GM18868 (cell line): ENCODE data around the gene PEDS1.
"Not testable (repeated sequence)": the region's sequence is repeated elsewhere in the genome, so short reads cannot be mapped to it uniquely, and the experiment has no call there.

Source experiments
- ATAC-seq: cut with Tn5 transposase; IDR thresholded peaks from one replicate; pipeline ENCODE4 v1.9.1; 2021; ENCODE audit warnings: mild to moderate bottlenecking, moderate library complexity; ENCODE audit not compliant: unreplicated experiment

PEDS1 gene

DNA sequence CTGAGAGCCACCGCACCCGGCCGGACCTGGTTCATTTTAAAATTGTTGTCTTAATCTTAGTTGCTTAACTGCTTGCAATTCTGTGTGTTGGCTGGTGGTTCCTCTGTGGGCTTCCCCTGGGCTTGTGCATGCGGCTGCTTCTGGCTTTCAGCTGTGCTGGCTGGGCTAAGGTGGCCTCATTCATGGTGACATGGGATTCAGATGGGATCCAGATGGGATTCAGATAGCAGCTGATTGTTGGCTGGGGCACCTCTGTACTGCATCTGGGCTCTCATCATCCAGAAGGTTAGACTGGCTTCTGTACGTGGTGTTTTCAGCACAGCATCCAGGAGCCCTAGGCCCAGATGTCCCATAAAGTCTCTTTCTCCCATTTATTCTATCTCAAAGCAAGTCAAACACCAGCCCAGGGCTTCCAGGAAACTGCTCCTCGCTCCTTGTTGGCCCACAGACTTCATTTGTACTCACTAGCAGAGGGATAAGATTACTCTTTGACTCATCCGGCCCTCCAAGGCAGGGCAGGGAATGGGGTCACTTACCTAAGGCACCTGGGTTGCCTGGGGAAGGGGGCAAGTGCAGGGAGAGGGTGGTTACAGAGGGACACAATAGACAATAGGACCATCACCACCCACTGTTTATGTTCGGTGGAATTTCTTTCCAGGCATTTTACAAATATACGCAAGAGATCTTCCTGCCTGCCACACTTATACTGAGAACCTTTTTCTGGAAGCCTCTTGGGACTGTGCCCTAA, 10.2 kb upstream of the PEDS1 start:
- ATAC-seq: no peak

DNA sequence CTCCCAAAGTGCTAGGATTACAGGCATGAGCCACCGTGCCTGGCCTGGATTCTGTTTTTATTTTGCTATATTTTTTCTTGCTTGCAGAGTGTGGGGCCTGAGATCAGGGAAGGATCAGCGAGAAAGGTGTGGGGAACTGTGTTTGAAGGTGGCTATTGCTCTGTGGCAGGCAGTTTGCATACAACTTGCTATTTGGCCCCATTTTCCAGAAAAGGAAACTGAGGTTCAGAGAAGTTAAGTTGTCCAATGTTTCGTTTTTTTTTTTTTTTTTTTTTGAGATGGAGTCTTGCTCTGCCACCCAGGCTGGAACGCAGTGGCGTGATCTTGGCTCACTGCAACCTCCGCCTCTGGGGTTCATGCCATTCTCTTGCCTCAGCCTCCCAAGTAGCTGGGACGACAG, 8.0 kb upstream of the PEDS1 start:
- ATAC-seq: not testable (repeated sequence)

DNA sequence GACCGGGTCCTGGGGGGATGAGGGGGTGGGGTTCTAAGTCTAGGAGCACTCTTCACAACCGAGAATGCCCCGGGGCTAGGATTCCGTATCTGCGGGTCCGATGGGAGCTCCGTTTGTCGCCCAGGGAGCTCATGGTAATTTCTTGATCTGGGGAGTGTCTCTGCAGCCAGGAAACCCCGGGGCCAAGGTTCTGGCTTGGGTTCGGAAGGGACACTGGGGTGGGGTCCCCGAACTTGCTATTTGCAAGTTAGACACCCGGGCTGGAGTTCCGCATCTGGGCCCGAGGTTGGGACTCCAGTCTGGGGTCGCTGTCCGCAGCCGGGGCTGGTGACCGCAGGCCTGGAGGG, 397 bp downstream of the PEDS1 start:
- no peak for ATAC-seq

DNA sequence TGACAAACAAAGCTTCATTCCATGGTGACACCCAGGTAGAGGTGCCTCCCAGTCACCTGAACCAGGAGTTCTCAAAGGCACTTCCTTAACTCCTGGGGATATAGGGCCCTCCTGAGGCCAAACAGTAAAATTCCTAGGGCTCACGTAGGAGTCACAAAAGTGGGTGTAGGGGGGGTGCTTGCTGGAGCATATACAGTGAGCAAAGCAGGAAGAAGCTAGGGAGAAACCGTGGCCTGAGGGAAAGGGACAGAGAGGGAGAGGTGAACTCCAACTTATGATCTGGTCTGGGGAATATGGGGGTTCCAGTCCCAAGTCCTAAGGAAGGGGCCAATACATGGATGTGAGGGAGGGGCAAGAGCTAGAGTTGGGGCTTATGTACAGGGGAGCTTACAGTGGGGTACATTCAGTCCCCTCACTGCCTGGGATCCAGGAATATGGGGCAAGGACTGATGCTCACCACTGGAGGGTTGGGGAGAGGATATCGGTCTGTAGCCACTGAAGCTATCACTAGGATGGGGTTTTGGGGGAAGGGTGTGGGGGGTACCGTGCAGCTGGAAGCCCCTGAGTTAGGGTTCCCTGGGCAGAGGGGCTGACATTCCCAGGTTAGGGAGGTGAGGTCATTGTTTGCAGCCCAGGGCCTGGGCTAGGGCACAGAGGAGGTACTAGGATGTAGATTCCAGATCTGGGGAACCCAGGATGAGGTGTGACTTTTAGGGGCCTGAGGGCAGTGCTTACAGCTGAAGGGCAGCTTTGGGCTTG, 950 bp downstream of the PEDS1 start:
- no peak for ATAC-seq

DNA sequence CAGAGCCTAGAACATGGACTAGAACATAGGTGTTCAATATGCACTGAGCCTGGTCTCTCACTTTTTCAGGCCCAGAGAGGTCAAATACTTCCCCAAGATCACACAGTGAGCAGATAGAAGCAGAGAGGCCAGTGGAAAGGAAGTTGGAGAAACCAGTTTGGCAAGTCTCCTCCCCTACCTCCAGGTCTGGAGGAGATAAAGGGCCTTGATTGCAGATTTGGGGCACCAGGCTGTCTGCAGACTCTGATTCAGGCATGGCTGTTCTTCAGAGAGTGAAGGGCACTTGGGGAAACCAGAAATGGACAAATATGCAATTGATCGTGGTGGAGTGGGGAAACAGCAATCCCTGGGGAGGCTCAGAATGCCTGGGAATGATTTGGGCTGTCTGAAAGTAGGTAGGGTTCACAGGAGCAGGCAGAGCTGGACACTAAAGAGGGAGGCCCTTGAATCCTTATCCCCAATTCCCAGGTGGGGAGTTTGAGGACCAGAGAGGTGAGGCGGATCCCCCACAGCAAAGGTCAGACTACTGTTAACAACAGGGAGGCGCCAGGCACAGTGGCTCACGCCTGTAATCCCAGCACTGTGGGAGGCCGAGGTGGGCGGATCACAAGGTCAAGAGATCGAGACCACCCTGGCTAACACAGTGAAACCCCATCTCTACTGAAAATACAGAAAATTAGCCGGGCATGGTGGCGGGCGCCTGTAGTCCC, 2.3 kb downstream of the PEDS1 start:
- ATAC-seq: no peak

DNA sequence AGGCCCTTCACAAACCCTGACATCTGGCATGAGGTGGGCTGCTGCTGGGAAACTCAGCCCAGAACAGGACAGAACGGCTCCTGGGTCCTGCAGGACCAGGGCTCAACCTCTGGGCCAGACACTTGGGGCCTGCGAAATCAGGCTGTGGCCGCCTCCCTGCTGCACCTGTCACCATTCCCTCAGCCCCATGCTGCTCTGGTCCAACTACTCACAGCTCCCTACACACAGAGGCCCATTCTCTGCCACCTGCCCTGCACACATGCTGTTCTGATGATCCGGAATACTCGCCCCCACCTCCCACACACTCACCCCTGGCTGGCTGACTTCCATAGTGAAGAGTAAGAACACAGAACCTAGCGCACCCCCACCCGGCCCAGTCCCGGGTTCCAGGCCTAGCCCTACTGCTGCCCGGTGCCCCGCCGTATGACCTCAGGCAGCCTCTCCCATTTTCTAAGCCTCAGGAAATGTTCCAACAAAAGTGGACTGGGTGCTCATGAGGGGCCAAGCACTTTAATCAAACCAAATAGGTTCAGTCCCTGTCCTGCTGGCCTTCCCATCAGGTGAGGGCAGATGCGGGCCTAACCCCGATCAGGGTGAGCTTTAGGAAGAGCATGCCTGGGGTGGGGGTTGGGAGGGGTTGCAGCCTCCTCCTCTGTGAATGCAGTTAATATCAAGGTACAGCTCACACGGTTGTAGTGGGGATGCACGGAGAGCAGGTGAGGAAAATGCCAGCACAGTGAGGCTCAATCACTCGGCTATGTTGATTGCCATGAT, 3.9 kb downstream of the PEDS1 start:
- ATAC-seq: no peak

DNA sequence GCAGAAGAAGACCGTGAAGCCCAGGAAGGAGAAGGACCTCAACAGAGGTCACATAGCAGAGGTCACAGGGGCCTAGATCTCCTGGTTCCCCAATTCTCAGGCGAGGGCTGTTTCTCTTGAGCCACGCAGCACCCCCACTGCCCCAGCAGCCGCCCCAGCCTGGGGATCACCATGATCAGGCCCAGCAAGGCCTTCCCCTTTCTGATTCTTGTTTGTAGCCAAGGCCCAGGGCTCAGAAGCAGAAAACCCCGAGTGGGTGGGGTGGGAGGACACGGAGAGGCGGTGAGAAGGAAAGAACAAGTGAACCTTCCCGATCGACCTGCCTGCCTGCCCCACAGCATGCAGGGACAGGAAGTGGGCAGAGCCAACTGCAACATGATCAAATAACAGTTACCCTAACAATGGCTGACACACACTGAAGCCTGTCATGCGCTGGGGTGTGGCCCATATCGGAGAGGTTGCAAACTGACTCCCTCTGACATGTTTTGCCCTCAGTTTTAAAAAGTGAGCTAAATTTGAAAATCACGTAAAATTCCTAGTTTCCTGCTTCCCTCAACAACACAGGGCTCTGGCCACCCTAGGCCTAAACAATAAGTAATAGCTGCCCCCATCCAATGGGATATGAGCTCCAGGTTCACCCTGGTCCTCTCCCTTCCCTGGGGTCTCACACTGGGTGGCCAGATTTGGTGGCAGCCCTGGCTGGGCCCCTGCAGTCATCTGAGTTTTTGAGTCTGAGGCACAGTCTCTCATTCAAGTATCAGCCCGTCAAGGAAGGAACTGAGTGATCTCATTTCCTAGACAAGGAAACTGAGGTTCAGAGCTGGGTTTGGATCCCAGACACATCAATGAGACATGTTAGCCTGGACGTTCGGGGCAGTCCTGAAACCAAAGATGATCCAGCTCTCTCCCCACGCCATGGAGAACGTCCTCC, 6.5 kb downstream of the PEDS1 start:
- peak; percentile 93 for ATAC-seq

DNA sequence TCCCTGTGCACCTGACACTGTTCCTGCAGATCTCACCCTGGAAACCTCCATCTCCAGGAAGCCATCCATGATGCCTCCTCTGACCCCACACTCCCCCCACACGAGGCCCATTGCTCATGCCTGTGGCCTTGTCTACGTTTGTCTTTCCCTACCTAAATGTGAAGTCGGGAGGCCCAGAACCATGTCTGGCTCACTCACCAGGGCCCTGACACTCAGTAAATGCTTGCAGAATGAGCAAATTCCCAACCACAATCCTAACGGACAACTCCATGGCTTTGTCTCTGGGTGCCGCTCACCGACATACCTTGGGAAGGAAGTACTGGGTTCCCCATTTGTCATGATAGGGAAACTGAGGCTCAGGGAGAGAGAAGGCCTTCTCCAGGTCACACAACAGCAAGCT, 7.3 kb downstream of the PEDS1 start:
- ATAC-seq: no peak

DNA sequence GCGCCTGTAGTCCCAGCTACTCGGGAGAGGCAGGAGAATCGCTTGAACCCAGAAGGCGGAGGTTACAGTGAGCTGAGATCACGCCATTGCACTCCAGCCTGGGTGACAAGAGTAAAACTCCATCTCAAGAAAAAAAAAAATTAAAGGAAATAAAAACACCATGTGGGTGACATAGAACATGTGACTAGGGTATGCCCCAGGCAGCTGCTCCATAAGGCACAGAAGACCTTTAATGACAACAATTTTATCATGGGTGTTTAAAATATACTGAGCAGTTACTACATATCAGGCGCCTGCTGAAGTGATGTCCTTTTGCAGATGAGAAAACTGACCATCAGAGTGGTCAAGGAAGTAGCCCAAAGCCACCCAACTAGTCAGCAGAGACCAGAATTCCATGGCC, 8.0 kb downstream of the PEDS1 start:
- no peak for ATAC-seq

DNA sequence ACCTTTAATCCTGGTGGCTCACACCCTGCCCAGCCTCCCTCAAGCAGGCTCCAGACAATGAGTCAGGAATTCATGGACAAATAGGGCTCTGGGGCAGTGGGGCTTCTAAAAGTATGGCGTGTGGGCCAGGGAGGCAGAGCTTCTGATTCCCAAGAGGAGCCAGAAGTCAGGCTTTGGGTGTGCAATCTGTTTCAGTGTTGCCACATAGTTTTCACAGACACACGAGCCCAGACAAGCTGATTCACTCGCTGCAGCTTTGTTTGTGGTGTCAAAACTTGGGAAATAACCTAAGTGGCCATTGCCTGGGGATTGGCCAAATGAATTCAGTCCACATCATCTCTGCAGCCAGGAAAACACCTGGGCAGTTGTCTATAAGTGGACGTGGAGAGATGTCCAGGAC, 9.2 kb downstream of the PEDS1 start:
- no peak for ATAC-seq

DNA sequence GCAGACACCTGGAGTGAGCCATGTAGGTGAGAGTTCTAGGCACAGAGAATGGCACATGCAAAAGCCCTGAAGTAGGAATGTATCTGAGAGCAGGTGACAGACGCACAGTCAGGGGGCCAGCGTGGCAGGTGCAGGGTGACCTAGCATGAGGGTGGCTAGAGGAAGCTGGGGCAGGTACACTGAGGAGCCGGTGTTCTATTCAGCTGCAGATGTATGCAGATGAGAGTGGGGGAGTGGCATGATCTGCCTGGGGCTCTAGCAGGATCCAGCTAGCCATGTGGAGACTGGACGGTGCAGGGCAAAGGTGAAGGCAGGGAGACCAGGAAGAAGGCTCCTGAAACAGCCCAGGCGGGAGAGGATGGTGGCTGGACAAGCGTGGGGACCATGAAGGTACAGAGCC, 10.7 kb downstream of the PEDS1 start:
- no peak for ATAC-seq

DNA sequence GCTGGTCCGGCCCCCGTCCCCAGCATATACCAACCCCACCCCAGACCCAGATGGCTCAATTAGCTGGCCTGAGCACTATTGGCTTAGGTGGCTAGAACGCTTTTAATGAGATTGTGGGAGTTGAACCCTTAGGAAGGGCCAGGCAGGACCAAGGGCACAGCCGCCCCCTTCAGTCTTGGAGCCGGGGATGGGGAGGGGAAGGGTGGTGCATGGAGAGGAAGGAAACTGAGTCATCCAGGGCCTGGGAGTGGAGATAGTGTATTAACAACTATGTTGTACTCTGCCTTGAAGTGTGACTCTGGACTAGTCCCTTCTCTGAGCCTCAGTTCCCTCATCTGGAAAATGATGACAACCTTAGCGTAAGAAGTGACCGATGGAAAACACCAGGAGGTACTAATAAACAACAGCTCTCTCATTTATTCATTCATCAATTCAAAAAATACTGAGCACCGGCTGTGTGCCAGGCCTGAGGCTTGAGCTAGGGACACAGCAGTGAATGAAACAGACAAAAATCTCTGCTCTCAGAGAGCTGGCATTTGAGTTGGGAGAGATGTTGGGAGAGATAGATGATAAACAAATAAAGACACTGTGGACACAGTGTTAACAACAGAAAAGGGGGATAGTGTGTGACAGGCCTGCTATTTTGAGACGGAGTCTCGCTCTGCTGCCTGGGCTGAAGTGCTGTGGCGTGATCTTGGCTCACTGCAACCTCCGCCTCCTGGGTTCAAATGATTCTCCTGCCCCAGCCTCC, 11.5 kb downstream of the PEDS1 start:
- no peak for ATAC-seq

DNA sequence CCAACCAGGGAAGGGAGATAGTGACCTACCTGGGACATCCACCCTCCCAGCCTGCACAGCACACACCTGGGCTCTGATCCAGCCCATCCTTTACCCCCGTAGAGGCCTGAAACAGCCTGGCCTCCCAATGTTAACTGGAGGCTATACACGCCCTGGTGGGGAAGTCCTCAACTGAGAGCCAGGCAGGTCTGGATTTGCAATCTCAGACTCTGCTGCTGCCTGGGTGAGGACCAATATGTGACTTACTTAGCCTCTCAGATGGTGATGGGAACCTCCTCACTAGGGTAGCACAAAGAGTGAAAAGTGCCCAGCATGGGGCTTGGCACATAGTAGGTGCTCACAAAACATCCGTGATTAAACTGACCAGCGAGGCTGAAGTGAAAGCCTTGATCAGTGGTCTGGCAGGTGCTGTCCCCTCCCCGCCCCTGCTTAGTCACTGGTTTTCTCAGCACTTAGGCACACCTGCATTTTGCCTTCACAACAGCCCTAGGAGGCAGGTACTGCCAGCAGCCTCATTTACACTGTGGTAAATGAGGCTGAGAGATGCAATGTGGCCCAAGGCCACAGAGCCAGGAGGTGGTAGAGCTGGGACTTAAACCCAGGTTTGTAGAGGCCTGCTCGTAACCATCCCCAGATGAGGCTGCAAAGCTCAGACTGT, 12.4 kb downstream of the PEDS1 start:
- ATAC-seq: no peak

DNA sequence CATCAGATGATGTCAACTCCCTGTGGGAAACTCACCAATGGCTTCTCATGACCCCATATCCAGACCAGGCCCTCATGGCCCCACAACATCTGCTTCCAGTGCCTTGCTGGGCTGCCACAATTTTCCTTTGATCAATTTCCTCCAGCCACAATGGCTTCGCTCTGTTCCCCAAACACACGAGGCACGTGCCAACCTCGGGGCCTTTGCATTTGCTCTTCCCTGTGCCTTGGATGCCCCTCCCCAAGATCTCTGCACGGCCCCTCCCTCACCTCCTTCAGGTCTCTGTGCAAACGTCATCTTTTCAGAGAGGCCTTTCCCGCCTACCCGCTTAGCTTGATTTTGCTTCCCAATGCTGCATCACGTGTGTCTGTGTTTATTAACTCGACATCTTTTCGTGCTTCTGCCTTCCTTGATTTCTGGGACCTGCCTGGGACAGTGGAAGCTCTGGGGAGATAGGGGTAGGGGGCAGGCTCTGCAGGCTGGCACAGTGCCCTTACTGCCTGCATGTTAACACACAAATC, 13.1 kb downstream of the PEDS1 start:
- no peak for ATAC-seq

DNA sequence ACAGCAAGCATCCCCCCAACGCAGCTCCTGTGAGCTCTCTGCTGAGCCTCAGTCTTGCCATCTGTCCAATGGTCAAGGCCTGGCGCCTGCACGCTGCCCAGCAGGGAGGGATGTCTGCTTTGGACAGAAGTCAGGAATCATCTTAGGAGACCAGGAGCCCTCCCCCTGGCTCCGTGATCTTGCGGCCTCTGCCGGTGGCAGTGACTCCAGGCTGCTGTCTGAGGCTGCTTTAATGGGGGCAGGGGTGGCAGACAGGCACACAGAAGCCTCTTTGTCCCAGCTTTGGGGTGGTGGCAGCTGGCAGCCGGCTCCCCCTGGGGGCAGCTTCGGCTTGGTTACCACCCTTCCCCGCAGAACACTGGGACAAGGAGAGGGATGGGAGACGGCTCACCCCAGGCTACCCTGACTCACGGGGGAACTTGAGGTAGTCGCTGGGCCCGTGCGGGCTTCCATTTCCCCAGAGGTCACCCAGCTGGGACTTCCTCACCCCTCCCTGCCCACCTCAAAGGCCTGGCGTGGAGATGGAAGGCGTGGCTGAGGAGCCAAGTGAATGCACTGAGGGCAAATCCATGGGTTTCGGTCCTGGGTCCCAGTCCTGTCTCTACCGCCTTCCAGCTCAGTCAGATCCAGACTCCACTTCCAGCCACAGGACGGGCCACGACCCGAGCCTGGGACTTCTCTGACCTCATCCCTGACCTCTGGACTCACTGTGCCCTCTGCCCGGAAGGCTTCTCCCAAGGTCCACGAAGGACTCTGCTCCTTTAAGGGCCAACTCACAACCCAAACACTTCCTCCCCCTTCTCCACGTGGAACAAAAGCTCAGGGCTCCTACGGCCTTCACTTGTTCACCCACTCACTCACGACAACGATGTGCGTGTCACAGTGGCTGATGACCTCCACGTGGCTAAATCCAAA, 14.8 kb downstream of the PEDS1 start:
- no peak for ATAC-seq

DNA sequence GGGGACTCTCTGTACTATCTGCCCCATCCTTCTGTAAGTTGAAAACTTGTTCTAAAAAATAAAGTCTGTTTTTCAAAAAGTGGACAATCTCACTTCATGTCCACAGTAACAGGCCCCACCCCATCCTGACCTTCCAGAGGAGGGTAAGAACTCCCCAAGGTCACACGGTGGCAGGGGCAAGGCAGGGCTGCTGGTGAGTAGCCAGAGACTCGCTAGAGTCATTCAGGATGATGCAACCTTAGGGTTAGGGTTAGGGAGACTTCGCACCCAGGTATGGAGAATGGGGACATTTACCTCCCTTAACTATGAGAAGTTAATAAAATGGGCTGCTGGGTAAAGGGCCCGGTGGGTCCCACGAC, 15.4 kb downstream of the PEDS1 start:
- no peak for ATAC-seq

DNA sequence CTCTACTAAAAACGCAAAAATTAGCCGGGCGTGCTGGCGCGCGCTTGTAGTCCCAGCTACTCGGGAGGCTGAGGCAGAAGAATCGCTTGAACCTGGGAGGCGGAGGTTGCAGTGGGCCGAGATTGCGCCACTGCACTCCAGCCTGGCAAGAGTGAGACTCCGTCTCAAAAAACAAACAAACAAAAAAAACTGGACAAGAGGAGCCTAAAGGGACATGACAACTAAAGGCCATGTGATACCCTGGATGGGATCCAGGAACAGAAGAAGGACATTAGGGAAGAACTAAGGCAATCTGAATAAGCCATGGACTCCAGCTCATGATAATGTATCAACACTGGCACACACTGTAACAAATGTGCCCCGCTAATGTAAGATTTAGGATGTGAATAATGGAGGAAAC, 15.8 kb downstream of the PEDS1 start:
- not testable (repeated sequence) for ATAC-seq
